GM12878 (cell line): Measurements from ENCODE around the gene COX6B2. TPM values are rescaled to one million over a fixed set of nuclear protein-coding genes. Genes with fewer than 3 reads are reported as not detected.

ENCODE experiments used
- CEBPB ChIP-seq, 2 experiments: fragments of 150-350 bp in 1 of 2; IDR thresholded peaks; 2 replicates each; pipeline ENCODE4 v1.6.1; 2012 to 2014; ENCODE audit warnings: low read depth in 2 of 2, low read length in 2 of 2, borderline replicate concordance in 1 of 2, inconsistent platforms in 1 of 2
- POLR2A ChIP-seq: IDR thresholded peaks from 2 replicates; pipeline ENCODE4 v1.6.1; 2011; ENCODE audit warnings: low read depth, mild to moderate bottlenecking, low read length
- PRDM15 ChIP-seq: fragments of 450-650 bp; formaldehyde crosslinking; IDR thresholded peaks from 2 replicates; pipeline ENCODE4 v1.4.0; 2020; ENCODE audit warnings: mild to moderate bottlenecking, moderate library complexity
- SMAD5 ChIP-seq: IDR thresholded peaks from 2 replicates; pipeline ENCODE4 v1.6.1; 2016; ENCODE audit warnings: antibody characterized with exemption, low read depth
- TCF3 ChIP-seq: IDR thresholded peaks from 2 replicates; pipeline ENCODE4 v1.6.1; 2012; ENCODE audit warnings: low read depth, mild to moderate bottlenecking, low read length, borderline replicate concordance; ENCODE audit not compliant: insufficient read depth
- polyA plus RNA-seq, 11 experiments: library from polyadenylated mRNA; depleted of rRNA in 4 of 11; unstranded in 6 of 11; stranded (reverse) in 5 of 11; fragments of >200 nt; fragmentation: Nextera tagmentation in 4 of 11; fragmentation: Illumina TruSeq in 1 of 11; extraction: Ambion mirVana in 4 of 11; extraction: Trizol in 1 of 11; gene quantifications; 1 replicate in 1 of 11; 2 replicates in 10 of 11; pipeline versions ENCODE4 v1.2.1 to v1.2.3, GENCODE V29; 2011 to 2016; ENCODE audit warnings: inconsistent platforms in 2 of 11, missing spikeins in 2 of 11, low read depth in 1 of 11
- total RNA-seq, 4 experiments: library from RNA; depleted of rRNA in 3 of 4; stranded (reverse); fragments of >200 nt in 3 of 4; fragmentation: Illumina TruSeq in 1 of 4; extraction: Trizol in 1 of 4; gene quantifications; 2 replicates each; pipeline versions ENCODE4 v1.2.1 to v1.2.3, GENCODE V29; 2013 to 2021
- TF ChIP-seq, protein P1 (sequence below): fragments of 450-650 bp; IDR thresholded peaks from 2 replicates; pipeline ENCODE4 v1.6.1; 2016; ENCODE audit warnings: mild to moderate bottlenecking

Gene COX6B2
- total and polyA plus RNA-seq, 10 of the 15 experiments (the other 5 are each of a cell fraction or from before 2014, with no cell fraction given) = 0.05 to 0.08 (median 0.07) TPM; not detected in 6

GRCh38 chr19:55373306-55373992, 18.9 kb upstream of the COX6B2 start (continued):
- TF ChIP-seq PRDM15 (CRISPR knock-in tag) (no peak), SMAD5 (no peak), TCF3 (no peak), POLR2A (no peak), CEBPB (IDR thresholded peaks at IDR 0.05; ENCODE audit: borderline replicate concordance in 1 of 2, low read depth in 2 of 2, low read length in 2 of 2) (no peak)
- TF ChIP-seq, protein P1, sequence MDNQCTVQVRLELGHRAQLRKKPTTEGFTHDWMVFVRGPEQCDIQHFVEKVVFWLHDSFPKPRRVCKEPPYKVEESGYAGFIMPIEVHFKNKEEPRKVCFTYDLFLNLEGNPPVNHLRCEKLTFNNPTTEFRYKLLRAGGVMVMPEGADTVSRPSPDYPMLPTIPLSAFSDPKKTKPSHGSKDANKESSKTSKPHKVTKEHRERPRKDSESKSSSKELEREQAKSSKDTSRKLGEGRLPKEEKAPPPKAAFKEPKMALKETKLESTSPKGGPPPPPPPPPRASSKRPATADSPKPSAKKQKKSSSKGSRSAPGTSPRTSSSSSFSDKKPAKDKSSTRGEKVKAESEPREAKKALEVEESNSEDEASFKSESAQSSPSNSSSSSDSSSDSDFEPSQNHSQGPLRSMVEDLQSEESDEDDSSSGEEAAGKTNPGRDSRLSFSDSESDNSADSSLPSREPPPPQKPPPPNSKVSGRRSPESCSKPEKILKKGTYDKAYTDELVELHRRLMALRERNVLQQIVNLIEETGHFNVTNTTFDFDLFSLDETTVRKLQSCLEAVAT = no peak
